NCI-H1436 (cell line): ENCODE measurements around the gene ATP6V1E1.
"Not testable (repeated sequence)": the region's sequence is repeated elsewhere in the genome, so short reads cannot be mapped to it uniquely, and the experiment has no call there.

Experiments used
- DNase-seq: peaks from one replicate; lab custom pipeline; 2025; lab: John Stamatoyannopoulos, UW

The ATP6V1E1 gene

GRCh38 chr22:17581056-17581455 is 47.5 kb downstream of the ATP6V1E1 start:
- no peak for DNase-seq

- no peak for DNase-seq
Observed at GRCh38 chr22:17580441-17581031, 48.0 kb downstream of the ATP6V1E1 start.

GRCh38 chr22:17579535-17579981 is 49.0 kb downstream of the ATP6V1E1 start:
- no peak for DNase-seq

GRCh38 chr22:17578136-17578754 is 50.3 kb downstream of the ATP6V1E1 start:
- no peak for DNase-seq

- no peak for DNase-seq
Observed at GRCh38 chr22:17576470-17576869, 52.1 kb downstream of the ATP6V1E1 start.

- no peak for DNase-seq
Observed at GRCh38 chr22:17575681-17576080, 52.9 kb downstream of the ATP6V1E1 start.

GRCh38 chr22:17575151-17575550 is 53.4 kb downstream of the ATP6V1E1 start:
- DNase-seq = no peak

- DNase-seq = no peak
Observed at GRCh38 chr22:17570851-17571631, 57.5 kb downstream of the ATP6V1E1 start.

- DNase-seq = no peak
Observed at GRCh38 chr22:17569971-17570511, 58.5 kb downstream of the ATP6V1E1 start.

GRCh38 chr22:17566776-17567175 is 61.8 kb downstream of the ATP6V1E1 start:
- DNase-seq = no peak

- DNase-seq = not testable (repeated sequence)
Observed at GRCh38 chr22:17566016-17566687, 62.4 kb downstream of the ATP6V1E1 start.

- peak; percentile 18 for DNase-seq
Observed at GRCh38 chr22:17563936-17564391, 64.6 kb downstream of the ATP6V1E1 start.

- DNase-seq = no peak
Observed at GRCh38 chr22:17562906-17563870, 65.4 kb downstream of the ATP6V1E1 start, which contains the start of gene SLC25A18. Gene SLC25A18, plus strand, starts transcription at chr22:17563498. Its CDS starts 16,447 bp downstream, at chr22:17579945.

GRCh38 chr22:17559188-17559587 is 69.4 kb downstream of the ATP6V1E1 start:
- DNase-seq = no peak

- DNase-seq = no peak
Observed at GRCh38 chr22:17554814-17555213, 73.7 kb downstream of the ATP6V1E1 start.

- no peak for DNase-seq
Observed at GRCh38 chr22:17552737-17553136, 75.8 kb downstream of the ATP6V1E1 start.

- no peak for DNase-seq
Observed at GRCh38 chr22:17549655-17550054, 78.9 kb downstream of the ATP6V1E1 start.

GRCh38 chr22:17549183-17549582 is 79.4 kb downstream of the ATP6V1E1 start:
- DNase-seq = no peak

- DNase-seq = no peak
Observed at GRCh38 chr22:17548756-17549035, 79.9 kb downstream of the ATP6V1E1 start.

- DNase-seq = no peak
Observed at GRCh38 chr22:17548010-17548755, 80.4 kb downstream of the ATP6V1E1 start.
